GM12878 (cell line): ENCODE measurements around the gene DNAJA2. TPM values are rescaled to one million over a fixed set of nuclear protein-coding genes. Genes with fewer than 3 reads are reported as not detected.

Experiments
- ATAC-seq: fragments of 200-7000 bp; cut with Tn5 transposase; 3 replicates; pipeline ENCODE4 v1.9.1; 2020; ENCODE audit warnings: mild to moderate bottlenecking, moderate library complexity
- BruUV-seq: library from RNA; stranded (reverse); fragments of 400-500 nt; replicated peaks from 2 replicates; lab custom pipeline; 2021; lab: Mats Ljungman, UMichigan
- CTCF ChIA-PET: fragments of 300-600 bp; sonication (Branson Sonifier 250); formaldehyde crosslinking; extraction: SDS; loops from one replicate; lab custom pipeline; 2021; ENCODE audit warnings: inconsistent platforms; lab: Yijun Ruan, JAX
- POLR2A ChIA-PET: fragments of 350-600 bp; formaldehyde crosslinking; extraction: SDS; loops from one replicate; lab custom pipeline; 2021; ENCODE audit warnings: inconsistent platforms; lab: Charles Lee
- RAD21 ChIA-PET: fragments of 300-600 bp; sonication (Branson Sonifier 250); formaldehyde crosslinking; loops from one replicate; lab custom pipeline; 2023; ENCODE audit warnings: antibody characterized with exemption; ENCODE audit not compliant: unreplicated experiment; lab: Charles Lee
- SMC1A ChIA-PET: fragments of 300-600 bp; sonication (Branson Sonifier 250); formaldehyde crosslinking; loops from one replicate; lab custom pipeline; 2023; ENCODE audit not compliant: unreplicated experiment, uncharacterized antibody; lab: Charles Lee
- DNase-seq: peaks from one replicate; pipeline ENCODE4 v3.0.0-alpha.2; 2011; ENCODE audit warnings: low read depth, low spot score
- FAIRE-seq: peaks from 3 replicates; lab custom pipeline; 2011; peaks lifted over from hg19 to GRCh38; lab: Jason Lieb, UNC
- H2AFZ ChIP-seq: 2 replicates; pipeline ENCODE4 v1.6.0; 2011; ENCODE audit warnings: low read depth, low read length, control low read depth; ENCODE audit not compliant: control insufficient read depth
- H3K27ac ChIP-seq: 2 replicates; pipeline ENCODE4 v1.5.1; 2011; ENCODE audit warnings: control low read depth; ENCODE audit not compliant: control insufficient read depth, insufficient read depth
- H3K27me3 ChIP-seq, 2 experiments: replicated peaks in 1 of 2; 2 replicates each; pipeline versions ENCODE4 v1.6.0 to v1.6.1; 2011; ENCODE audit warnings: low read length in 1 of 2; ENCODE audit not compliant: control insufficient read depth in 2 of 2, insufficient read depth in 2 of 2
- H3K36me3 ChIP-seq, 2 experiments: 2 replicates each; pipeline ENCODE4 v1.5.1; 2011; ENCODE audit warnings: low read length in 1 of 2; ENCODE audit not compliant: control insufficient read depth in 2 of 2, insufficient read depth in 2 of 2
- H3K4me1 ChIP-seq: 2 replicates; pipeline ENCODE4 v1.6.1; 2011; ENCODE audit warnings: mild to moderate bottlenecking, low read length, moderate library complexity, mixed read lengths; ENCODE audit not compliant: control insufficient read depth, insufficient read depth
- H3K4me2 ChIP-seq: 2 replicates; pipeline ENCODE4 v1.6.0; 2011; ENCODE audit warnings: control low read depth; ENCODE audit not compliant: control insufficient read depth, insufficient read depth
- H3K4me3 ChIP-seq: fragments of 200-600 bp; sonication (generic); 2 replicates; pipeline ENCODE4 v1.5.1; 2016
- H3K79me2 ChIP-seq: 2 replicates; pipeline ENCODE4 v1.6.0; 2011; ENCODE audit warnings: low read length; ENCODE audit not compliant: control insufficient read depth, insufficient read depth
- H3K9ac ChIP-seq: 2 replicates; pipeline ENCODE4 v1.8.0; 2011; ENCODE audit warnings: low read length, control low read depth, mixed read lengths; ENCODE audit not compliant: control insufficient read depth, insufficient read depth
- H3K9me3 ChIP-seq: replicated peaks from 3 replicates; pipeline ENCODE4 v1.5.1; 2011; ENCODE audit warnings: mild to moderate bottlenecking, low read length; ENCODE audit not compliant: control insufficient read depth, insufficient read depth
- H4K20me1 ChIP-seq: 2 replicates; pipeline ENCODE4 v1.6.0; 2011; ENCODE audit not compliant: control insufficient read depth, insufficient read depth
- CREM ChIP-seq: IDR thresholded peaks from 2 replicates; pipeline ENCODE4 v1.6.1; 2014; ENCODE audit warnings: antibody characterized with exemption, low read depth
- CUX1 ChIP-seq: IDR thresholded peaks from 2 replicates; pipeline ENCODE4 v1.6.1; 2012; ENCODE audit warnings: improper control_type of control experiment, low read depth, low read length; ENCODE audit not compliant: insufficient replicate concordance
- EP300 ChIP-seq, 2 experiments: fragments of 150-350 bp in 1 of 2; IDR thresholded peaks; 2 replicates each; pipeline ENCODE4 v1.6.1; 2011 to 2012; ENCODE audit warnings: low read depth in 2 of 2, low read length in 2 of 2, borderline replicate concordance in 1 of 2, improper control_type of control experiment in 1 of 2, inconsistent platforms in 1 of 2; ENCODE audit not compliant: control insufficient read depth in 1 of 2
- PAX5 ChIP-seq: IDR thresholded peaks from 2 replicates; pipeline ENCODE4 v1.6.1; 2011; ENCODE audit warnings: low read depth, low read length, borderline replicate concordance
- POLR2AphosphoS5 ChIP-seq: IDR thresholded peaks from 2 replicates; pipeline ENCODE4 v1.6.1; 2011; ENCODE audit warnings: mild to moderate bottlenecking, low read length, inconsistent platforms
- RCOR1 ChIP-seq: conservative IDR thresholded peaks from 2 replicates; pipeline ENCODE4 v1.6.1; 2012; ENCODE audit warnings: low read depth, low read length, improper control_type of control experiment
- SMARCA5 ChIP-seq: fragments of 450-650 bp; IDR thresholded peaks from 2 replicates; pipeline ENCODE4 v1.6.1; 2017; ENCODE audit warnings: mild to moderate bottlenecking
- SPI1 ChIP-seq: IDR thresholded peaks from 2 replicates; pipeline ENCODE4 v1.6.1; 2011; ENCODE audit warnings: low read depth, mild to moderate bottlenecking, low read length, moderate library complexity, borderline replicate concordance; ENCODE audit not compliant: insufficient read depth
- WGBS: methylation state at CpG from one replicate; pipeline ENCODE4 v1.1.6; 2016; ENCODE audit warnings: low lambda C conversion rate; ENCODE audit not compliant: insufficient replicate concordance, insufficient coverage; ENCODE audit errors: missing lambda C conversion rate; 5-methylcytosine and 5-hydroxymethylcytosine counted together
- in situ Hi-C: fragments of 300-500 bp; cut with MboI; formaldehyde crosslinking; loops from 9 replicates; pipeline ENCODE4 v1.14.3; 2018; ENCODE audit warnings: mixed read lengths
- intact Hi-C: fragments of 100-400 bp; cut with micrococcal nuclease; formaldehyde crosslinking; loops from one replicate; pipeline ENCODE4 v1.14.2; 2022; ENCODE audit not compliant: unreplicated experiment
- polyA plus RNA-seq, 11 experiments: library from polyadenylated mRNA; depleted of rRNA in 4 of 11; unstranded in 6 of 11; stranded (reverse) in 5 of 11; fragments of >200 nt; fragmentation: Nextera tagmentation in 4 of 11; fragmentation: Illumina TruSeq in 1 of 11; extraction: Ambion mirVana in 4 of 11; extraction: Trizol in 1 of 11; gene quantifications; 1 replicate in 1 of 11; 2 replicates in 10 of 11; pipeline versions ENCODE4 v1.2.1 to v1.2.3, GENCODE V29; 2011 to 2016; ENCODE audit warnings: inconsistent platforms in 2 of 11, missing spikeins in 2 of 11, low read depth in 1 of 11
- total RNA-seq, 4 experiments: library from RNA; depleted of rRNA in 3 of 4; stranded (reverse); fragments of >200 nt in 3 of 4; fragmentation: Illumina TruSeq in 1 of 4; extraction: Trizol in 1 of 4; gene quantifications; 2 replicates each; pipeline versions ENCODE4 v1.2.1 to v1.2.3, GENCODE V29; 2013 to 2021

The DNAJA2 gene
- total and polyA plus RNA-seq, 10 of the 15 experiments (the other 5 are each of a cell fraction or from before 2014, with no cell fraction given): 26.2 to 96.4 (median 58.1) TPM

GRCh38 chr16:46911650-46912049 lies 61.8 kb downstream of the DNAJA2 start:
- Histone ChIP-seq H3K36me3 (peaks cover 0 to 3% of the 10 kb centered on the region in 2 experiments; a peak in 2 of 4 replicates), H3K4me1 (peaks cover 22% of the 10 kb centered on the region), H3K9ac (no peak overlapping the region), H4K20me1 (no peaks in the 10 kb centered on the region), H3K4me3 (no peak overlapping the region), H3K4me2 (no peak overlapping the region), H3K79me2 (no peaks in the 10 kb centered on the region), H3K27ac (no peak overlapping the region)
- ATAC-seq (no peak), DNase-seq (no peak)
- ChIA-PET RAD21 (interaction anchor here (0.9 kb wide), 1 partner anchor 58 kb away, joined by 5 read pairs; no protein-coding TSS in a partner anchor), POLR2A (no interaction called here)
- 23% methylated on average over 4 of the region's 4 CpGs for WGBS
- intact Hi-C loops: no loop called here
- BruUV-seq: no TSS peak
- TF ChIP-seq SPI1 (no peak), PAX5 (no peak), EP300 (IDR thresholded peaks at IDR 0.05; ENCODE audit: borderline replicate concordance in 1 of 2, control insufficient read depth in 1 of 2, low read depth in 2 of 2, low read length in 2 of 2) (no peak), RCOR1 (no peak), POLR2AphosphoS5 (no peak), CUX1 (no peak), CREM (no peak), SMARCA5 (no peak)
- TF ChIP-seq, all 136 proteins: peak for 0
- H3K27me3 ChIP-seq: no peaks in the 10 kb centered on the region
- CTCF ChIA-PET: interaction anchor here (1.0 to 12.5 kb wide), 6 partner anchors 8 to 238 kb away, joined by 3 to 217 read pairs (median 26); no protein-coding TSS in a partner anchor
- no peaks in the 10 kb centered on the region for H3K9me3 ChIP-seq
- no peak for FAIRE-seq
- SMC1A ChIA-PET: interaction anchor here (1.2 to 7.9 kb wide), 4 partner anchors 19 to 237 kb away, joined by 3 to 70 read pairs (median 24); no protein-coding TSS in a partner anchor
- H2AFZ ChIP-seq: no peak overlapping the region
- in situ Hi-C loops: no loop called here
